Suppressor macrophage (primary cell): ENCODE measurements around the gene TTYH3.
"Not testable (repeated sequence)": the region's sequence is repeated elsewhere in the genome, so short reads cannot be mapped to it uniquely, and the experiment has no call there.

Experiments used
- DNase-seq, 4 experiments: peaks; one replicate each; pipeline ENCODE4 v3.0.0-alpha.2; 2020 to 2022
- total RNA-seq, 17 experiments: gene quantifications; one replicate each; lab custom pipeline; 2026; ENCODE audit warnings: mixed read lengths in 6 of 17, inconsistent platforms in 3 of 17; lab: John Stamatoyannopoulos, UW

The TTYH3 gene
- total RNA-seq = 163 to 1,262 (median 354) reads per million in 17 experiments

GRCh38 chr7:2631946-2632732, at the start of gene TTYH3:
TTYH3 (plus strand) TSS chr7:2631986; CDS start chr7:2632156, 170 bp downstream.
- DNase-seq = no peak

GRCh38 chr7:2582006-2582735, 49.6 kb upstream of the TTYH3 start:
- DNase-seq = no peak

- DNase-seq = no peak
Measured at GRCh38 chr7:2583798-2584580, 47.8 kb upstream of the TTYH3 start.

GRCh38 chr7:2585446-2585845, 46.3 kb upstream of the TTYH3 start:
- no peak for DNase-seq

GRCh38 chr7:2586326-2587020, 45.3 kb upstream of the TTYH3 start:
- no peak for DNase-seq

- no peak for DNase-seq
Measured at GRCh38 chr7:2587134-2587533, 44.7 kb upstream of the TTYH3 start.

- no peak for DNase-seq
Measured at GRCh38 chr7:2587778-2588177, 44.0 kb upstream of the TTYH3 start.

GRCh38 chr7:2589341-2589740, 42.4 kb upstream of the TTYH3 start:
- DNase-seq = no peak

- DNase-seq = not testable (repeated sequence)
Measured at GRCh38 chr7:2589941-2590340, 41.8 kb upstream of the TTYH3 start.

GRCh38 chr7:2592375-2592865, 39.4 kb upstream of the TTYH3 start:
- DNase-seq = no peak

GRCh38 chr7:2593036-2593727, 38.6 kb upstream of the TTYH3 start:
- no peak for DNase-seq

- no peak for DNase-seq
Measured at GRCh38 chr7:2594599-2594998, 37.2 kb upstream of the TTYH3 start.

- no peak for DNase-seq
Measured at GRCh38 chr7:2595258-2595860, 36.4 kb upstream of the TTYH3 start.

- DNase-seq = no peak
Measured at GRCh38 chr7:2596464-2597272, 35.1 kb upstream of the TTYH3 start.

GRCh38 chr7:2597273-2597640, 34.5 kb upstream of the TTYH3 start:
- no peak for DNase-seq

GRCh38 chr7:2598154-2598823, 33.5 kb upstream of the TTYH3 start:
- DNase-seq = no peak

GRCh38 chr7:2601065-2601464, 30.7 kb upstream of the TTYH3 start:
- no peak for DNase-seq

GRCh38 chr7:2601907-2602306, 29.9 kb upstream of the TTYH3 start:
- DNase-seq = no peak

- peak in 3 of 4 experiments; percentile 27 to 49 (median 30) for DNase-seq
Measured at GRCh38 chr7:2602406-2603043, 29.3 kb upstream of the TTYH3 start.
